ENCODE data around the gene PPME1. TPM values are rescaled to one million over a fixed set of nuclear protein-coding genes. Genes with fewer than 3 reads are reported as not detected.

Gene PPME1
- total and polyA plus RNA-seq, 9 of the 15 experiments (the other 6 are each of a cell fraction or from before 2014, with no cell fraction given), result 9.8 to 81.7 (median 37.6) TPM

- TF ChIP-seq ELK1 (CRISPR knock-in tag; IDR thresholded peaks at IDR 0.05), result no peak
- no peak for TF ChIP-seq SUPT5H (IDR thresholded peaks at IDR 0.05)
- TF ChIP-seq L3MBTL2 (IDR thresholded peaks at IDR 0.05), result no peak
- TF ChIP-seq ATF4 (CRISPR knock-in tag; IDR thresholded peaks at IDR 0.05), result no peak
- peak; percentile 62; the same call in 1 of the 2 replicates for TF ChIP-seq NFE2L1 (tag; IDR thresholded peaks at IDR 0.05; ENCODE audit: borderline replicate concordance, low read depth)
- TF ChIP-seq ZC3H4 (CRISPR knock-in tag; IDR thresholded peaks at IDR 0.05; ENCODE audit: borderline replicate concordance), result no peak
- TF ChIP-seq NFE2 (IDR thresholded peaks at IDR 0.05; ENCODE audit: low read depth), result peak; percentile 89
- TF ChIP-seq CEBPB (tag; IDR thresholded peaks at IDR 0.05), result peak; percentile 11; the same call in 1 of the 2 replicates
- TF ChIP-seq TCF3 (CRISPR knock-in tag; IDR thresholded peaks at IDR 0.05), result 0 out of 2 replicates have a peak, but pooled peaks have one; percentile 12
- TF ChIP-seq FOXM1 (IDR thresholded peaks at IDR 0.05; ENCODE audit: low read depth), result no peak
- no peak for TF ChIP-seq FOXM1 (CRISPR knock-in tag; IDR thresholded peaks at IDR 0.05; ENCODE audit: low read depth)
- no peak for TF ChIP-seq ZBED1 (IDR thresholded peaks at IDR 0.05)
- TF ChIP-seq ZNF431 (CRISPR knock-in tag; IDR thresholded peaks at IDR 0.05), result no peak
- TF ChIP-seq POLR2B (IDR thresholded peaks at IDR 0.05; ENCODE audit: low read depth, partially characterized antibody), result no peak
- peak; percentile 63; the same call in 1 of the 2 replicates for TF ChIP-seq MAFK (IDR thresholded peaks at IDR 0.05; ENCODE audit: low read length)
- no peak for TF ChIP-seq ID3 (CRISPR knock-in tag; IDR thresholded peaks at IDR 0.05)
- no peak for TF ChIP-seq ID3 (tag; IDR thresholded peaks at IDR 0.05)
- no peak for TF ChIP-seq NFATC3 (IDR thresholded peaks at IDR 0.05)
- TF ChIP-seq TEAD4 (IDR thresholded peaks at IDR 0.05; ENCODE audit: low read length), result 0 out of 2 replicates have a peak, but pooled peaks have one; percentile 12
- no peak for TF ChIP-seq TEAD4 (CRISPR knock-in tag; IDR thresholded peaks at IDR 0.05; ENCODE audit: borderline replicate concordance)
- no peak for TF ChIP-seq ETS2 (tag; IDR thresholded peaks at IDR 0.05; ENCODE audit: borderline replicate concordance, poor library complexity, severe bottlenecking)
- no peak for TF ChIP-seq HNRNPK (IDR thresholded peaks at IDR 0.05; ENCODE audit: low read depth, low read length, poor library complexity, severe bottlenecking)
- TF ChIP-seq MLLT1 (IDR thresholded peaks at IDR 0.05), result no peak
- TF ChIP-seq SP2 (IDR thresholded peaks at IDR 0.05; ENCODE audit: extremely low read depth, low read depth, low read length, poor library complexity, severe bottlenecking), result no peak
- TF ChIP-seq CBFA2T3 (IDR thresholded peaks at IDR 0.05), result peak; percentile 61; the same call in 1 of the 2 replicates
- TF ChIP-seq HDAC2 (IDR thresholded peaks at IDR 0.05), result peak; percentile 82
- no peak for TF ChIP-seq BRD9 (IDR thresholded peaks at IDR 0.05; ENCODE audit: low read depth, partially characterized antibody)
- no peak for TF ChIP-seq ZNF707 (CRISPR knock-in tag; conservative IDR thresholded peaks at IDR 0.05)
Observed at GRCh38 chr11:74288161-74288560, 117.1 kb downstream of the PPME1 start (continued).
